Measurements from ENCODE around the gene SLC39A8.

DNA sequence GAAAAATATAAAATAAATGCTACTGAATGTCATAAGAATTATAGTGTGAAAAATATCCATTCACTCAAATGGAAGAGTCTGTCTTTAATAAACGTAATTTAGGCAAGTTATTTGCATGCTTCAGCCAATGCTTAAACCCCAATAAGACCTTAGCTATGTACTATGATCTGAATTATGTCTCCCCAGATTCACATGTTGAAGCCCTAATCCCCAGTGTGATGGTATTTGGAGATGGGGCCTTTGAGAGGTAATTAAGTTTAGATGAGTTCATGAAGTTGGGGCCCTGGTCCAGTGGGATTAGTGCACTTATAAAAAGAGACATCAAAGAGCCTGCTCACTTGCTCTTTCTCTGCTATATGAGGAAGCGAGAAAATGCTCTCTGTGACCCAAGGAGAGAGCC, 28.7 kb downstream of the SLC39A8 start:
- TF ChIP-seq, protein P1, sequence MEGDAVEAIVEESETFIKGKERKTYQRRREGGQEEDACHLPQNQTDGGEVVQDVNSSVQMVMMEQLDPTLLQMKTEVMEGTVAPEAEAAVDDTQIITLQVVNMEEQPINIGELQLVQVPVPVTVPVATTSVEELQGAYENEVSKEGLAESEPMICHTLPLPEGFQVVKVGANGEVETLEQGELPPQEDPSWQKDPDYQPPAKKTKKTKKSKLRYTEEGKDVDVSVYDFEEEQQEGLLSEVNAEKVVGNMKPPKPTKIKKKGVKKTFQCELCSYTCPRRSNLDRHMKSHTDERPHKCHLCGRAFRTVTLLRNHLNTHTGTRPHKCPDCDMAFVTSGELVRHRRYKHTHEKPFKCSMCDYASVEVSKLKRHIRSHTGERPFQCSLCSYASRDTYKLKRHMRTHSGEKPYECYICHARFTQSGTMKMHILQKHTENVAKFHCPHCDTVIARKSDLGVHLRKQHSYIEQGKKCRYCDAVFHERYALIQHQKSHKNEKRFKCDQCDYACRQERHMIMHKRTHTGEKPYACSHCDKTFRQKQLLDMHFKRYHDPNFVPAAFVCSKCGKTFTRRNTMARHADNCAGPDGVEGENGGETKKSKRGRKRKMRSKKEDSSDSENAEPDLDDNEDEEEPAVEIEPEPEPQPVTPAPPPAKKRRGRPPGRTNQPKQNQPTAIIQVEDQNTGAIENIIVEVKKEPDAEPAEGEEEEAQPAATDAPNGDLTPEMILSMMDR (IDR thresholded peaks at IDR 0.05; ENCODE audit: low read depth, low read length) = no peak
- TF ChIP-seq EZH2phosphoT487 (IDR thresholded peaks at IDR 0.05; ENCODE audit: low read depth) = no peak

Measured in OCI-LY3 (cell line).